ENCODE results near the gene DDRGK1.

Gene DDRGK1

GRCh38 chr20:3164043-3164762 is 40.3 kb downstream of the DDRGK1 start:
- no peak for DNase-seq (ENCODE audit: low read depth)
- no peak for TF ChIP-seq CTCF (conservative IDR thresholded peaks at IDR 0.05; ENCODE audit: control insufficient read depth, insufficient read depth, low read depth, low read length)
- no peak overlapping the region for H3K4me3 ChIP-seq (ENCODE audit: control insufficient read depth, low read depth, low read length)

GRCh38 chr20:3163099-3164042 is 41.1 kb downstream of the DDRGK1 start:
- H3K4me3 ChIP-seq (ENCODE audit: control insufficient read depth, low read depth, low read length): no peak overlapping the region
- DNase-seq (ENCODE audit: low read depth): no peak
- no peak for TF ChIP-seq CTCF (conservative IDR thresholded peaks at IDR 0.05; ENCODE audit: control insufficient read depth, insufficient read depth, low read depth, low read length)

- H3K4me3 ChIP-seq (ENCODE audit: control insufficient read depth, low read depth, low read length): no peak overlapping the region
- DNase-seq (ENCODE audit: low read depth): no peak
- TF ChIP-seq CTCF (conservative IDR thresholded peaks at IDR 0.05; ENCODE audit: control insufficient read depth, insufficient read depth, low read depth, low read length): no peak
Measured at GRCh38 chr20:3162080-3162611, 42.3 kb downstream of the DDRGK1 start.

GRCh38 chr20:3161316-3162079 is 43.0 kb downstream of the DDRGK1 start:
- no peak overlapping the region for H3K4me3 ChIP-seq (ENCODE audit: control insufficient read depth, low read depth, low read length)
- no peak for TF ChIP-seq CTCF (conservative IDR thresholded peaks at IDR 0.05; ENCODE audit: control insufficient read depth, insufficient read depth, low read depth, low read length)
- DNase-seq (ENCODE audit: low read depth): no peak

- H3K4me3 ChIP-seq (ENCODE audit: control insufficient read depth, low read depth, low read length): no peak overlapping the region
- TF ChIP-seq CTCF (conservative IDR thresholded peaks at IDR 0.05; ENCODE audit: control insufficient read depth, insufficient read depth, low read depth, low read length): no peak
- DNase-seq (ENCODE audit: low read depth): no peak
Measured at GRCh38 chr20:3160418-3160817, 44.1 kb downstream of the DDRGK1 start.

- TF ChIP-seq CTCF (conservative IDR thresholded peaks at IDR 0.05; ENCODE audit: control insufficient read depth, insufficient read depth, low read depth, low read length): no peak
- peak overlapping the region; percentile 90 for H3K4me3 ChIP-seq (ENCODE audit: control insufficient read depth, low read depth, low read length)
- DNase-seq (ENCODE audit: low read depth): peak; percentile 17
Measured at GRCh38 chr20:3158968-3159431, 45.5 kb downstream of the DDRGK1 start.
